NB4 (cell line): ENCODE results near the gene GRIK4.

Experiments used
- DNase-seq: peaks from one replicate; pipeline ENCODE4 v3.0.0; 2010; ENCODE audit warnings: low read depth
- H3K4me3 ChIP-seq: one replicate; pipeline ENCODE4 v1.5.1; 2011; ENCODE audit warnings: mild to moderate bottlenecking, low read depth, low read length, moderate library complexity
- CTCF ChIP-seq: IDR thresholded peaks from one replicate; pipeline ENCODE4 v1.5.1; 2012; ENCODE audit warnings: low read depth, low read length
- MAX ChIP-seq: IDR thresholded peaks from 2 replicates; pipeline ENCODE4 v1.6.1; 2011; ENCODE audit warnings: low read depth, low read length
- MYC ChIP-seq: IDR thresholded peaks from 2 replicates; pipeline ENCODE4 v1.6.1; 2011; ENCODE audit warnings: low read depth, low read length
- POLR2A ChIP-seq: IDR thresholded peaks from 2 replicates; pipeline ENCODE4 v1.6.1; 2011; ENCODE audit warnings: mild to moderate bottlenecking; ENCODE audit not compliant: insufficient read length; ENCODE audit errors: extremely low read depth

The GRIK4 gene

GRCh38 chr11:120575461-120575860 lies 63.9 kb downstream of the GRIK4 start:
- no peak for DNase-seq
- H3K4me3 ChIP-seq, result no peak overlapping the region
- TF ChIP-seq POLR2A (no peak), CTCF (no peak), MAX (no peak), MYC (no peak)

GRCh38 chr11:120576606-120577005 lies 65.1 kb downstream of the GRIK4 start:
- TF ChIP-seq MAX, result no peak
- no peak for TF ChIP-seq MYC
- TF ChIP-seq POLR2A, result no peak
- TF ChIP-seq CTCF, result no peak
- H3K4me3 ChIP-seq, result no peak overlapping the region
- DNase-seq, result no peak

GRCh38 chr11:120577041-120577440 lies 65.5 kb downstream of the GRIK4 start:
- no peak for TF ChIP-seq CTCF
- TF ChIP-seq POLR2A, result no peak
- TF ChIP-seq MYC, result no peak
- no peak for TF ChIP-seq MAX
- DNase-seq, result no peak
- no peak overlapping the region for H3K4me3 ChIP-seq

GRCh38 chr11:120577624-120578363 lies 66.2 kb downstream of the GRIK4 start:
- no peak for DNase-seq

GRCh38 chr11:120578596-120579154 lies 67.1 kb downstream of the GRIK4 start:
- TF ChIP-seq MYC (no peak), MAX (no peak), CTCF (no peak), POLR2A (no peak)
- no peak for DNase-seq
- H3K4me3 ChIP-seq, result no peak overlapping the region

More at GRCh38 chr11:120577624-120578363, 66.2 kb downstream of the GRIK4 start:
- no peak for TF ChIP-seq CTCF
- TF ChIP-seq POLR2A, result no peak
- TF ChIP-seq MYC, result no peak
- TF ChIP-seq MAX, result no peak
- no peak overlapping the region for H3K4me3 ChIP-seq
